Neutrophil (primary cell): ENCODE data around the gene S1PR2.
A peak's percentile ranks its signal among the peaks of the same experiment; 100 is the strongest.
"Not testable (repeated sequence)": the region's sequence is repeated elsewhere in the genome, so short reads cannot be mapped to it uniquely, and the experiment has no call there.

Source experiments
- H3K27ac ChIP-seq: fragments of 200-600 bp; sonication (generic); 2 replicates; pipeline ENCODE4 v1.5.1; 2016; ENCODE audit warnings: mild to moderate bottlenecking, moderate library complexity
- H3K27me3 ChIP-seq: fragments of 200-600 bp; sonication (generic); 2 replicates; pipeline ENCODE4 v1.6.0; 2016; ENCODE audit warnings: mild to moderate bottlenecking
- H3K36me3 ChIP-seq: fragments of 200-600 bp; sonication (generic); 2 replicates; pipeline ENCODE4 v1.5.1; 2017
- H3K4me1 ChIP-seq, 2 experiments: fragments of 200-600 bp in 1 of 2; sonication (generic) in 1 of 2; 1 replicate in 1 of 2; 2 replicates in 1 of 2; pipeline versions ENCODE4 v1.5.1 to v1.6.1; 2013 to 2016; ENCODE audit warnings: low read depth in 1 of 2, low read length in 1 of 2, mild to moderate bottlenecking in 1 of 2, moderate library complexity in 1 of 2; ENCODE audit not compliant: control insufficient read depth in 1 of 2, insufficient read depth in 1 of 2
- H3K4me3 ChIP-seq, 2 experiments: fragments of 200-600 bp in 1 of 2; sonication (generic) in 1 of 2; 1 replicate in 1 of 2; 2 replicates in 1 of 2; pipeline ENCODE4 v1.5.1; 2013 to 2016; ENCODE audit warnings: low read depth in 1 of 2, low read length in 1 of 2, mild to moderate bottlenecking in 1 of 2, moderate library complexity in 1 of 2
- H3K9me3 ChIP-seq: fragments of 200-600 bp; sonication (generic); 2 replicates; pipeline ENCODE4 v1.5.1; 2016
- TF ChIP-seq, protein P1 (sequence below): fragments of 200-600 bp; sonication (generic); IDR thresholded peaks from 2 replicates; pipeline ENCODE4 v1.5.1; 2016; ENCODE audit warnings: antibody characterized with exemption

Gene S1PR2

DNA sequence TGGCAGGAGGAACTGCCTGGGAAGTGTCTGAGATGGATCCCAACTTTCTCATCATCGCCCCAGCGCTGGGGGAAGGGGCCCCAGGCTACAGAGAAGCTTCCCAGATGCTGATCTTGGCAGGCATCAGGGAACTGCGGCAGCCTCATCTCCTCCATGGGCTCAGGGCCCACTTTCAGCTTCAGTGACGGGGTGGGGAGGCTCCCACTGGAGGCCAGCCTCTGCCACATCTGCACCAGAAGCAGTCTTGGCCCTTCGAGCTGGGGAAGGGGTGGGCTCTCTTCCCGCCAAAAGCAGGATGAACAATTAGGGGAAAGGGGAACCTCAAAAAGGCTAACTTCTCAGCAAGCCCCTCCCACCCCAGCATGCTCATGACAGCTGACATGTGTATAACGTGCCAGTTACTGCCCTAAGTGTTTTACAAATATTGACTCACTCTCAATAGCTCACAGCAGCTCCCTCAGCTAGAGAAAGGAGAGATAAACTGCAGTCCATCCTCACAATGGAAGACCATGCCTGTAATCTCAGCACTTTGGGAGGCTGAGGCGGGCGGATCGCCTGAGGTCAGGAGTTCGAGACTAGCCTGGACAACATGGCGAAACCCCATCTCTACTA lies 7.1 kb upstream of the S1PR2 start:
- no peaks in the 10 kb centered on the region for H3K9me3 ChIP-seq
- H3K4me1 ChIP-seq, result peaks cover 7 to 8% of the 10 kb centered on the region in 2 experiments
- no peak overlapping the region for H3K27ac ChIP-seq
- no peaks in the 10 kb centered on the region for H3K36me3 ChIP-seq
- peaks cover 1% of the 10 kb centered on the region for H3K27me3 ChIP-seq
- H3K4me3 ChIP-seq, result no peak overlapping the region
- TF ChIP-seq, protein P1, sequence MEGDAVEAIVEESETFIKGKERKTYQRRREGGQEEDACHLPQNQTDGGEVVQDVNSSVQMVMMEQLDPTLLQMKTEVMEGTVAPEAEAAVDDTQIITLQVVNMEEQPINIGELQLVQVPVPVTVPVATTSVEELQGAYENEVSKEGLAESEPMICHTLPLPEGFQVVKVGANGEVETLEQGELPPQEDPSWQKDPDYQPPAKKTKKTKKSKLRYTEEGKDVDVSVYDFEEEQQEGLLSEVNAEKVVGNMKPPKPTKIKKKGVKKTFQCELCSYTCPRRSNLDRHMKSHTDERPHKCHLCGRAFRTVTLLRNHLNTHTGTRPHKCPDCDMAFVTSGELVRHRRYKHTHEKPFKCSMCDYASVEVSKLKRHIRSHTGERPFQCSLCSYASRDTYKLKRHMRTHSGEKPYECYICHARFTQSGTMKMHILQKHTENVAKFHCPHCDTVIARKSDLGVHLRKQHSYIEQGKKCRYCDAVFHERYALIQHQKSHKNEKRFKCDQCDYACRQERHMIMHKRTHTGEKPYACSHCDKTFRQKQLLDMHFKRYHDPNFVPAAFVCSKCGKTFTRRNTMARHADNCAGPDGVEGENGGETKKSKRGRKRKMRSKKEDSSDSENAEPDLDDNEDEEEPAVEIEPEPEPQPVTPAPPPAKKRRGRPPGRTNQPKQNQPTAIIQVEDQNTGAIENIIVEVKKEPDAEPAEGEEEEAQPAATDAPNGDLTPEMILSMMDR, result no peak

DNA sequence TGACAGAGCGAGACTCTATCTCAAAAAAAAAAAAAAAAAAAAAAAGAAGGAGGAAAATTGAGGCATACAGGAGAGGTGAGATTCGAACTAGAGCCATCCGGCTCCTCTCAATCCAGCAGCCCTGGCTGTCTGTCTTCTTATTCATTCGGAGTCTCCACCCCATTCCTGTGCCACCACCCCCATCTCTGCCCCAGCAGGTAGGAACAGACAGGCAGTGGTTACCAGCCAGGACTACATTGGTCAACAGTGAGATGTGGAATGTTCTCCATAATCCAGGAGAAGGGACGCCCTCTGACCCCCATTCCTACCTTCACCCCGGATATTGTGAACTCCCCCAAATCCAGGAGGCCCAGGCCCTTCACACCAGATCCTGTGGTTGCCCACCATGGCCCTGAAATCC lies 6.6 kb upstream of the S1PR2 start:
- Histone ChIP-seq H3K4me3 (no peak overlapping the region), H3K27me3 (peaks cover 7% of the 10 kb centered on the region), H3K36me3 (no peaks in the 10 kb centered on the region), H3K9me3 (no peaks in the 10 kb centered on the region), H3K27ac (no peak overlapping the region), H3K4me1 (peaks cover 7 to 8% of the 10 kb centered on the region in 2 experiments)
- TF ChIP-seq, protein P1, result no peak

GRCh38 chr19:10235409-10235808 lies 4.3 kb upstream of the S1PR2 start:
- peaks cover 30% of the 10 kb centered on the region for H3K27me3 ChIP-seq
- H3K4me3 ChIP-seq, H3K27ac ChIP-seq, H3K9me3 ChIP-seq, H3K36me3 ChIP-seq: not testable (repeated sequence)
- peaks cover 14 to 19% of the 10 kb centered on the region in 2 experiments for H3K4me1 ChIP-seq

DNA sequence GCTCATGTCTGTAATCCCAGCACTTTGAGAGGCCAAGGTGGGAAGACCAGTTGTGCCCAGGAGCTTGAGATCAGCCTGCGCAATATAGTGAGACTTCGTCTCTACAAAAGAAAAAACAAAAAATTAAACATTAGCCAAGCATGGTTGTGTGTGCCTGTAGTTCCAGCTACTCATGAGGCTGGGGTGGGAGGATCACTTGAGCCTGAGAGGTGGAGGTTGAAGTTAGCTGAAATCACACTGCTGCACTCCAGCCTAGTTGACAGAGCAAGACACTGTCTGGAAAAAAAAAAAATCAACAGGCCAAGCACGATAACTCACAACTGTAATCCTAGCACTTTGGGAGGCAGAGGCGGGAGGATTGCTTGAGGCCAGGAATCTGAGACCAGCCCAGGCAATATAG lies 3.9 kb upstream of the S1PR2 start:
- H3K4me1 ChIP-seq, result peaks cover 17 to 23% of the 10 kb centered on the region in 2 experiments
- TF ChIP-seq, protein P1, result no peak
- no peak overlapping the region for H3K27ac ChIP-seq
- no peaks in the 10 kb centered on the region for H3K9me3 ChIP-seq
- no peaks in the 10 kb centered on the region for H3K36me3 ChIP-seq
- H3K4me3 ChIP-seq, result no peak overlapping the region
- H3K27me3 ChIP-seq, result peaks cover 34% of the 10 kb centered on the region

DNA sequence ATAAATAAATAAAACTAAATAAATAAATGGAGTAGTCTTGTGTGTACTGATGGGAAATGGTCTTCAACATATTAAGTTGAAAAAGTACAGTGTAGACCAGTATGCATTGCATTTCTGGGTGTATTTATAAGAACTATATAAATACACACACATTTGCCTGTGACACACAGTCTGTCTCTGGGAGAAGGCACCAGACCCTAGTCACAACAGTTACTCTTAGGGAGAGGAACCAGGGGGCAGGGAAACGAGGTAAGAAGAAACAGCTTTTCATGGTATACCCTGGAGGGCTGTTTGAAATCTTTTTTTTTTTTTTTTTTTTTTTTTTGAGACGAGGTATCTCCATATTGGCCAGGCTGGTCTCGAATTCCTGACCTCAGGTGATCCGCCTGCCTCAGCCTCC lies 2.8 kb upstream of the S1PR2 start:
- no peaks in the 10 kb centered on the region for H3K36me3 ChIP-seq
- TF ChIP-seq, protein P1, result no peak
- peaks cover 17 to 24% of the 10 kb centered on the region in 2 experiments for H3K4me1 ChIP-seq
- H3K4me3 ChIP-seq, result no peak overlapping the region
- no peak overlapping the region for H3K27ac ChIP-seq
- H3K9me3 ChIP-seq, result no peaks in the 10 kb centered on the region
- peaks cover 44% of the 10 kb centered on the region for H3K27me3 ChIP-seq

- H3K36me3 ChIP-seq, result no peaks in the 10 kb centered on the region
- no peaks in the 10 kb centered on the region for H3K9me3 ChIP-seq
- H3K4me1 ChIP-seq, result peaks cover 17 to 24% of the 10 kb centered on the region in 2 experiments
- TF ChIP-seq, protein P1, result no peak
- H3K27me3 ChIP-seq, result peaks cover 56% of the 10 kb centered on the region
- peak overlapping the region; percentile 54 to 68 for H3K4me3 ChIP-seq
- no peak overlapping the region for H3K27ac ChIP-seq
These were observed 589 bp upstream of the S1PR2 start for GRCh38 chr19:10231612-10232228.
